Measurements from ENCODE around the gene QKI.
A peak's percentile ranks its signal among the peaks of the same experiment; 100 is the strongest.

The QKI gene

DNA sequence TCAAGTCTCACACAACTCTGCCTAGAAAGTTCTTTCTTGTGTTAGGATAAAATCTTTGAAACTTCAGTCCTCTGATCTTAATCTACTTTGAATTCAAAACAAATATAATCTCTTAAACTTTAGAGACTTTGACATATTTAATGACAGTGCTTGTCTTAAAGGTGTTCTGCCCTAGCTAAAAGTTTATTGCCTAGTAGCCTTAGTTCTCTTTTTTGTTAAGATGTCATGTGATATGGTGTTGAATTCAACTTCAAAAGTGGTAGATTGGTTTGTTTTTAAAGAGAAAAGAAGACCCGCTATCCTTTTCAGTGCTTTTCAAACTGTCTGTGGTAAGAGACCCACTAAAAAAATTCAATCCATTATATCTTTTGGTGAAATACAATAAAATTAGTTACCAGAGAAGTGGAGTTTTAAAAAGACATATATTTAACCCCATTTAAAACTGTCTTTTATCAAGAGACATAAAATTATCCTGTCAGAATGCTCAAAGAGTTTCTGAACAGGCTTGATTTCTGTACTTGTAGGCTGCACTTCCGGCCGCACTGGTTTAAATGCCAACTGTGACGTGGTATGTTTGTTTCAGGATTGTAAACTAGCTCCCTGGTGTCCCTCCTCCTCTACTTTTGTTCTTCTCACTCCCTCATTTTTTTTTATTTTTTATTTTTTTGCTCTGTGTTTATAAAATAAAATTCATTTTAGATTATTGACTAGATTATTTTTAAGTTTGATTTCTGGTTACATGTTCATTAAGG, 76.5 kb downstream of the QKI start:
- no peak for DNase-seq

DNA sequence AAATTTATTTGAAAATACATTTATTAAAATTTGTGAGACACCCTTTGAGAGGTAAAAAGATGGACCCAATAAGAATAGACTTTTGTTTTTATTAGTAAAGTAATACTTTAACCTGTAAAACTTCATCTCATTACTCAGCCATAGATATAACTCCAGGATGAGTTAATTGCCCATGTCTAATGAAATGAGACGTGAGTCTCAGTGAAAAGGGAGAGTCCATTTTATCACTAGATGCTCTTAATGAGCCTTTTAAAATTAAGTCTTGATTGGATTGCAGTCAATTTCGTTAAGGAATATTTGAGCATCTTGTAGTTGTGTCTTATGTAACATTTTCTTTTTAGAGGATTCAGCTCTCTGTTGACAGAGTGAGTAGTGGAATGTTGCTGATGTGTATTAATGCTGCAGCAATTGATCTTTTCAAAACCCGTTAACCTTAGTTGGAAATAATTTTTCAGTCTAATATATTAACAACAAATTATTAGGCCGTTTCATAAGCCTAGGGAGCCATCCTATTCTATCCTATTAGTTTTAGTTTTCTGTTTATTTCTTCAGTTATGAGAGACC, 77.3 kb downstream of the QKI start:
- no peak for DNase-seq

DNA sequence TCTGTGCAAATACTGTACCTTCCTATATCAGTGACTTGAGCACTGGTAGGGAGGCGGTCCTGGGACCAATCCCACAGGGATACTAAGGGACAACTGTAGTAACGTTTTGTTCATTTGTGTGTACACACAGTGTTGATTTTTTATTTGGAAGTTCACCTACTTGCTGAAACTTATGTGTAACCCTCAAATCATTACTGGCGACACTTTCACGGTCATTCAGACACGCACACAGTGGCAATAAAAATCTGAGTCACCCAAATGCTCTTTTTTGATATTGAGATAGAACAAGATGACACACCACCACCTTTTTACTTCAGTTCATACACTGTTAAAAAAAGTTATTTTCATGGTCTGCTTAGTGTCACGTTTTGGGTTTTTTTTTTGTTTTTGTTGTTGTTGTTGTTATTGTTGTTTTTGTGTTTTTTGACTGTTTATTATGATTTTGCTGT, 79.8 kb downstream of the QKI start:
- DNase-seq = no peak

DNA sequence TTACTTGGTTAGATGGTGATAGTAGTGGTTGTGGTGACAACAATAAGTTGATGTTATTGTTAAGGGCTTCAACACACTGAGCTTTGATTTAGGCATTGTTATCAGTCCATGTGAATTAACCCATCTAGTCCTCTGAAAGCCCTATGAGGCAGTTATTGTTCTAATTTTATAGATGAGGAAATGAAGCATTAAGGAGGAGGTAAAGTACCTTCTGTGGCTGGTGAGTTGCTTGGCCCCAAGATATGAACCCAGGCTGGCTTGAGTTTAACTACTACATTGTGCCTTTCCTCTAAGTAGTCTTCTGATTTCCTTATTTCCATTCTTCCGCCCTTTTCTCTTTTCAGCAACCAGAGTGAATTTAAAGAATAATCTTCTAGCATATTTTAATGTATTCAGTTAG, 81.7 kb downstream of the QKI start:
- DNase-seq = no peak

DNA sequence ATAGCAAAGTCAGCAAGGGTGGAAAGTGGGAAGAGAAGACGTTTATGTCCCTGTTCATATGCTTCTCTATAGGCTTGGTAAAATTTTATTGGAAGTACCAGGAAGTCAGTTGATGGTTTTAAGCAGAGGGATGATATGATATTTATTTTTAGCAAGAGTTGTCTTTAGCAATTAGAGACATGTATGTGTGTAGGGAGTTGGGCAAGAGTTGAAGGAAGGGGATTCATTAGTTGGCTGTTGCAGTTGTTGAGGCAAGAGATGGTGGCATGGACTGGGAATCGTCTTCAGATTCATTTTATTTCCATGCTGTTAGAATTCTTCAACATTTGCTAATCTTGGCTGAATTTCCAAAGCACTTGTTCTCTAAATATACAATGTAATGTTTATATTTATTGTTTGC, 85.6 kb downstream of the QKI start:
- no peak for DNase-seq

DNA sequence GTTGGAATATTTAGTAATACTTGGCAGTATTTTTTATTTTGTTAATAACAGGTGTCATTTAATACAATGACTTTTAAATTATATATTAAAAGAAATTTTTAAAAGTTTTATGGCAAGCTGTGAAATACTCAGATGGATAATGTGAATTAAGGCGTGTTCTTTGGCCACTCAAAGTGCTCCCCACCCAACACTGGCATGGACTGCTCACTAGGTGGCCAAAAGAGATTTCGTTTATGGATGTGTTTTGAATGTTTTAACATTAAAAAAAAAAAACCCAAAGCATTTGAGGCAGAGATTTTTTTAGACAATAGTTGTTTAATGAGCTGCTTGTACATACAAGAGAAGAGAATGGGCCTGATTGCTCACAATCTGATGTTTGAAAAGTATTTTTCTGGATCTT, 86.5 kb downstream of the QKI start:
- DNase-seq = no peak

DNA sequence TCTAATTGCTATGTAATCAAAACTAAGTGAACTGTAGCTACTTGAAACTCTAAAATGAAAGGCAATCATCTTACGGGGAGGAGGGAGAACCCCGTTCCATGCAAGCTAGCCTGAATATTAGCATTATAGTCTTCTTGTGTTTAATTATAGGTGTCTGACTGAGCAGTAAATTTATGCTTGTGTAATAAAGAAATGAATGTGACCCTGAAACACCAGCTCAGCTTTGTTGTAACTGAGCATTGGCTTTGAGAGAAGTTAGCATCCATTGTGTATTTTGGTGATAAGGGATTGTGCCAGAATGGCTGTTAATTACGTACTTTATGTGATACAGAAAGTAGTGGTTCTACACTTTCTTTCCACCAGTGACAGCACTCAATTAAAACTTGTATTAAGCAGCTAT, 86.9 kb downstream of the QKI start:
- no peak for DNase-seq

DNA sequence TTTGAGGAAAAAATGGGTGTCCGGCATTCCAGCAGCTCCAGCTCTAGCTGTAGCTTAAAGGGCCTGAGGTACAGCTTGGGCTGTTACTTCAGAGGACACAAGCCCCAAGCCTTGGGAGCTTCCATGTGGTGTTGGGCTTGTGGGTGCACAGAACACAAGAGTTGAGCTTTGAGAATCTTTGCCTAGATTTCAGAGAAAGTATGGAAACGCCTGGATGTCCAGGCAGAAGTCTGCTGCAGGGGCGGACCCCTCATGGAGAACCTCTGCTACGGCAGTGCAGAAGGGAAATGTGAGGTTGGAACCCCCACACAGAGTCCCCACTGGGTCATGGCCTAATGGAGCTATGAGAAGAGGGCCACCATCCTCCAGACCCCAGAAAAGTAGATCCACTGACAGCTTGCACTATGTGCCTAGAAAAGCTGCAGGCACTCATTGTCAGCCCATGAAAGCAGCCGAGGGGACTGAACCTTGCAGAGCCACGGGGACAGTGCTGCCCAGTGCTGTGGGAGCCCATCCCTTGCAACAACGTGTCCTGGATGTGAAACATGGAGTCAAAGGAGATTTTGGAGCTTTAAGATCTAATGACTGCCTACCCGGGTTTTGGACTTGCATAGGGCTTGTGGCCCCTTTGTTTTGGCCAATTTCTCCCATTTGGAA, 90.6 kb downstream of the QKI start:
- DNase-seq = no peak

DNA sequence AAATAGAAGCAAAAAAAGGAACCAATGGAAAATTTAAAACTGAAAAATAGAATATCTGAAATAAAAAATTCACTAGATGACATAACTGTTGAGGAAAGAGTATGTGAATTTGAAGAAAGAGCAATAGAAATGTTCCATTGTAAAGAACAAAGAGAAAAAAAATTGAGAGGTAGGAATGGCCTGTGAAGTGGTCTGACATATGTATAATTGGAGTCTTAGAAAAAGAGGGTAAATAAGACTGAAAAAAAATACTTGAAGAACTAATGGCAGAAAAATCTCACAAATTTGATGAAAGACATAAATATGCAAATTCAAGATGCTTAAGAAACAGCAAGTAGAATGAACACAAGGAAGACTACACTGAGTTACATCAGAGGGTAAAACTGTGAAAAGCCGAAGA, 93.4 kb downstream of the QKI start:
- DNase-seq = no peak

DNA sequence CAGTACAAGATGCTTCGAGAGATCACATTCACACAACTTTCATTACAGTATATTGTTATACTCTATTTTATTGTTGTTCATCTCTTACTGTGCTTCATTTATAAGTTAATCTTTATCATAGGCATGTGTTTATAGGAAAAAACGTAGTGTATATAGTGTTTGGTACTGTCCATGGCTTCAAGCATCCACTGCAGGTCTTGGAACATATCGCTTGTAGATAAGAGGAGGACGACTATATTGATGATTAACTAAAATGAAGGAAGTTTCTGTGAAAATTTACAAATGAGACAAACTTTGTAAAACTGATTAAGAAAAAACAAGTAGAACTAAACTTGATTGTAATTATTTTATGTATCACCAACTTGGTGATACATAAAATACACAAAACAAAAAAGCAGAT, 98.5 kb downstream of the QKI start:
- no peak for DNase-seq

DNA sequence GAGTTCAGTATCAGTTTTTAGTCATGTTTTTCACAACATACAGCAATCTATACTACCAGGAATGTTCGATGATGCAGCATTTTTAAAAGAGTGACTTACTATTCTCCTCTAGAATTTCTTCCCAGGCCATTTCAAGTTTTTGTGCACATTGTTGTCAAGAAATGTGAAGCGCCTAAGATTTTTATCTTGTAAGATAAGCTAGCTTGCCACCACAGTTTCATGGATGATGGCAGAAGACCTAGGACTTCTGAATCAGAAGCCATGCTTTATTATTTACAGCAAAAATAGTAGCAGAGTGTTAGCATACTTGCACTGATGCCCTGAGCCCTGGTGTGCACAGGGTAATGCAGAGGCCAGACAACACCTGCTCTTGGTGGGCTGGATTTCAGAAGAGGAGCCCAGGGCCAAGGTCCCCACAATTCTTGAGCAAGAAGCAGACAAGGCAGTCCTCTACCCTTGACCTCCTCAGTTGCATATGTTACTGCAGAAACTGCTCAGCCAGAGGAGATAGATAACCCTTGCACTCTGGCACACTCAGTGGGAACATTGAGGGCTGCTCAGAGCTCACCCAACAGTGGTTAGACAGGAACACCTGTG, 99.2 kb downstream of the QKI start:
- no peak for DNase-seq

DNA sequence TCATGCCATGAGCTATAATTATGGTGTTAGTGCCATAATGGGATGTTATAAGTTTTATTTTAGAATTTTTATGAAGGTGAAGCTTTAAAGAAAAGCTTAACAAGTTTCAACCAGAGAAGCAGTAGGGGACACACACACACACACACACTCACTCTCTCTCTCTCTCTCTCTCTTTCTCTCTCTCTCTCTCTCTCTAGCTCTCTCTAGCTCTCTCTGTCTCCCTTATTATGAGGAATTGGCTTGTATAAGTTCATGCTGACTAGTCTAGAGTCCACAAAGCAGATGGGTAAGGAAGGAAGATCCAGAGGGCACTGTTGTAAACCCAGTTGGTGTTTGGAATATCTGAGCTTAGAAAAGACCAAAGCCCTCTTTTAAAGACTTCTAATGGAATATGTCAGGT, 102.4 kb downstream of the QKI start:
- no peak for DNase-seq

DNA sequence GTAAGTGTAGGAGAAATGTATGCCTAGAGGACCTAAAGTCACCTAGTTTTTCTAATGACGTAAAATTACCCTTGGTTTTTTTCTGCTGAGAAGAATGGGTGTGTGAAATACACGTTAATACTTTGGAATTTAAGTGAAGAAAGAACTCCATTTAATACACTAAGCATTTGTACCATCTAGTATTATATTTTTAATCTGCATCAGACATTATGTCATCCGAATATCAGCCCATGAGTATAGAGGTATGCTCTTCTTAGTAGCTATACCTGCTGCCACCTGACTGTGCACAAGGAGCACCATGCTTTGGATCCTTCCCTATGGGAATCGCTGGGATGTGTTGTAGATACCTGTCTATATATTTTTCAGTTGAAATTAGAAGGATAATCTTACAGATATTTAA, 106.4 kb downstream of the QKI start:
- DNase-seq = no peak

DNA sequence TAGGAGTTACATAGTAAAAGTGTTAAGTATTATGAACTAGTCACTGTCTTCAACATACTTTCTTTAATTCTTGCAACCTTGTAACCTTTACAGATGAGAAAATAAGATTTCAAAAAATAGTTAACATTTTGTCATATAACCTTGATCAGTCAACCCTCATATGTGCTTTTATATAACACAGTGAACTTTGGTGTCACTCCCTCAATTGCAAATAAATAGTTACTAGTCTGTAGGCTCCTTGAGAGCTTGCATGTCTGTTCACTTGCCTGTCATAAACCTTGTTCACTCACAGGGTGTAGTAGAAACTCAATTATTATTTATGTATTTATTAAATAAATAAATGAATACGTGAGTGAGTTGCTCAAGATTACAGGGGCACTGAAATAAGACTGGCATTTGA, 107.5 kb downstream of the QKI start:
- DNase-seq = no peak

DNA sequence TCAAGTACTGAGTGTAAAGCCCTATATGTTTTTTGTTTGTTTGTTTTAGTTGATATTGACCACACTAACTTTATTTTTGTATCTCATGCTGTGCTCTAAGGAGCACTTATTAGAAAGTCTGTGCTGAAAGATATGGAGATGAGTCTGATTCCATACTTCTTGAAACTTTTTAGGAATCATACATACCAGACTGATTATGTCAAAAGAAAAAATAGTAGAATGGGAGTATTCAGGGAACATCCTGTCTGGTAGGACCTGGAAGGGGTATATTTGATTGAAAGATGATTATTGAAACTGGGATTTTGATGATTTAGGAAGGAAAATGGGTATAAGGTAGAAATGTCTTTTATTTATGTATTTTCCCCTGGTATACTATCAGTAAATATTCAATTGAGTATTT, 111.4 kb downstream of the QKI start:
- no peak for DNase-seq

DNA sequence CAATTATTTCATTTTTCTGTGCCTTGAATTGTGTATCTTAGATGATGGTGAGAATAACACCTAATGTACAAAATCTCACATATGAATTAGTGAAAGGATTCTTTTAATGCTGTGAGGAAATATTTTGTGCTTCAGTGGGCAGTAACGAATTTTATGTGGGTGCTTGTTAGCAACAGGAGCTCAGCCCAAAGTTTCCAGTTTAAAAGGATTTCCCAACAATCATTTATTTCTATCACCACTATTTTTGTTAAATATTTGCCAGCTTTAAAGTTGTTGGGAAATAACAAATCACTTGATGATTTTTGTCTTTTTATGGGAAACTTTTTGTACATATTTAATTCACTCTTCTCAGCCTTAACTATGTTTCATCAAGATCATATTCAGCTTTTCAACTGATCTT, 111.8 kb downstream of the QKI start:
- no peak for DNase-seq

DNA sequence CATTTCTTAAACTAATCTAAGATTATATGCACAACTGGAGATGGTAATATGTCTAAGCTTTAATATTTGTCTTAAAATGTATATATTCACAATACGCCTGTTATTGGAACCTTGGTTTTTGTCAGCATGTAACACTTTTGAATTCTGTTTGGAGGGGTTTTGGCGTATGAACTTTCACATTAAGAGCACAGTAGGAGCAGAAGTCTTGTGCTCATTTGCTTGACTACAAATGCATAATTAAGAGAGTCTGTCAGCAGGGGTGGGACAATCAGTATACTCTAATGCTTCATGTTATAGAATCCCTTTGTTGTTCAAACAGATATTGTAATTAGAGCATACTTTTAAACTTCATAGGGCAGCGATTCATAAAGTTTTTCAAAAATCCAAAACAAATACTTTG, 112.8 kb downstream of the QKI start:
- no peak for DNase-seq

DNA sequence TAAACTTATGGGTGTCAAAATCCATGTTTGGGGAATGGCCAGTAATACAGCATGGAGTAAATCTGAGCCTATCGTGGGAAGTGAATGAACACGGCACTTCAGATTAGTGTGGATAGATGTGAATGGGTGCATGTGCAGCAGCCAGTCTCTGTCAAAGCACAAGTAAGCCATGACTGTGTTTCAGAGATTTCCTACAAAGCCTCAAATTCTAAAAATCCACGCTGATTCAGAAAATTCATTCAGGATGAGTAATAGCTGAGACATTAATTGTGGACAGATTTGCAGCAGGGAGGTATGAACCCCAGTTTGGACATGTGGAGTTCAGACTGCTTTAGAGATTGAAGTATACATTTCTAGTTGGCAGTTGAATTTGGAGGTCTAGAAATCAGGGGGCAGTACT, 115.1 kb downstream of the QKI start:
- no peak for DNase-seq

DNA sequence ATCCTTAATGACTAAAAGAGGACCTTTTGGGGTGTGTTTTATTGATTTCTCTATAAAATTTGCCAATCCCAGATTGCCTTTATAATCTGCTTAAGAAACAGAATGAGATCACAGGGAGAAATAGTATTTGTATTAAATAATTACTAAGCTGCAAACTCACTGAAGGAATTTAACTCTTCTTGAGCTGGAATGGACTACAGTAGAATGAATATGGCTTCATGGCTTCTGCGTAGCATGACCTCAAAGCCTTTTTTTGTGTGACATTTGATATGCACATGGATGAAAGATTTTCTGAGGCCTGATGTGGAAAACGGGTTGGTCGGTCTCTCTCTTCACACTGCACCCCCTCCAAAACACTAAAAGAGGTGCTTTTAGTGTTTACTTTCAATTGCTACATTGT, 115.9 kb downstream of the QKI start:
- no peak for DNase-seq

DNA sequence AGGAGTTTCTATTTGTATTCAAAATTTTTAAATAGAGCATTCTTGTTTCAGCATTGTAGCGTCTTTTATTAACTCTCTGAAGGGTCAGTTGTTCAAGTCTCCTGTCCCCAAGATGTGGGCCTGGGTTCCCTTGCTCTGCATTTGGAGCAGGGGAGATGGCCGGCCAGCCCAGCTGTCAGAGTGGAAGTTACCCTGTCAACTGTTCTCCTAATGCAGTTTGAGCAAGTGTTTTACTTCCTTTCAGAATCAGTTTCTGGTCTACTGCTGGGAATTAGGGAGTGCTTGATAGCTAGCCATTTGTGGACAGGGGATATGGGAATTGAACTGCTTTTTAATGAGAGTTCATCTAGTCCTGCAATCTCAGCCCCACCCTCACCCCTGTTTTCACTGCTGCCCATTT, 116.6 kb downstream of the QKI start:
- DNase-seq = no peak

DNA sequence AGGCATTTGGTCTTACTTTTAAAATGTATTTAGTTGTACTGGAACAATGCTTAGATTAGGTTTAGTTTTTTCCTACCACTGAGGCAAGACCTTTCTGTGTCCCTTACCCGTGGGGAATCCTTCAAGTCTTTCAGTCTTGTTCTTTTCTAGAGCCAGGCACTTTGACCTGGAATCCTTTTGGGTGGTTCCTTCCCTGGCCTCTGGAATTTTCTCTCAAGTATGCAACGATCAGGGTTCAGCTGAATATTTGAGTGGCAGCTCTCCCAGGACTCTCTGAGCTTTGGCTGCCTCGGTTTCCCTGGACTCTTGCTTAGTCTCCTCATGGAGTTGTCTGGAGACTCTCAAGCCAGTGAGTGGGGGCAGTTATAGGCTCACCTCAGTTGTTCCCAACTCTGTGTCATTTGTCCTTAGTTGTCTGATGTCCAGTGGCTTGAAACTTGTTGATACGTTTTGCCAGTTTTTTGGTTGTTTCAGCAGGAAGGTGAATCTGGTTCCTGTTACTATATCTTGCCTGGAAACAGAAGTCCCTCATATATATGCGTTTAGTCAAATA, 118.1 kb downstream of the QKI start:
- no peak for DNase-seq

DNA sequence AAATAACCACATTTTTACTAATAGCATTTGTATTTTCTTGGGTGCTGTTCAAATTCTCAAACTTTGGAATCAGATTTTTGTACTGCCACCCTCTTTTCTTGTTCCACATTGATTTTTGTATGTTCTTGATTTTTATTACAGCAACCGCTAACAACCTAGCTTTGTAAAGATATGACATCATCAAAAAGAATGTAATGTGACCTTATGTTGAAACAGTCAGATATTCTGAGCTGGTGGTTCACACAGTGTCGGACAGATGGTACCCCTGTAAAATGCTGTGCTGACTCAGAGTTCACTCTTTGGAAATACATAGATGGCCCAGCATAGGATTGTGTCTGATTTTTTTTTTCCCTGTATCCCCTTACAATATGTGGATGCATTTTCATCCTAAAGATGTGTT, 118.9 kb downstream of the QKI start:
- DNase-seq = peak; percentile 84

DNA sequence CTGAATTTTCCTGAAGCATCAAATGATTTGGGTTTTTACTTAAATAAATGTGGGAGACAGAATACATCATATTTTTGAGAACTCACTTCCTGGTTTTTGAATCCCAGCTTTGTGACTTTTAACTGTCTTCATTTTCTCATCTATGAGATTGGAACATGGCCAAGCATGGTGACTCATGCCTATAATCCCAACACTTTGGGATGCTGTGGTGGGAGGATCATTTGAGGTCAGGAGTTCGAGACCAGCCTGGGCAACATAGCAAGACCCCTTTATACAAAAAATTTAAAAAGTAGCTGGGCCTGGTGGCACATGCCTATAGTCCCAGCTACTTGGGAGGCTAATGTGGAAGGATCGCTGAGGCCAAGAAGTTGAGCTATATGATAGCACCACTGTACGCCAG, 122.3 kb downstream of the QKI start:
- no peak for DNase-seq

DNA sequence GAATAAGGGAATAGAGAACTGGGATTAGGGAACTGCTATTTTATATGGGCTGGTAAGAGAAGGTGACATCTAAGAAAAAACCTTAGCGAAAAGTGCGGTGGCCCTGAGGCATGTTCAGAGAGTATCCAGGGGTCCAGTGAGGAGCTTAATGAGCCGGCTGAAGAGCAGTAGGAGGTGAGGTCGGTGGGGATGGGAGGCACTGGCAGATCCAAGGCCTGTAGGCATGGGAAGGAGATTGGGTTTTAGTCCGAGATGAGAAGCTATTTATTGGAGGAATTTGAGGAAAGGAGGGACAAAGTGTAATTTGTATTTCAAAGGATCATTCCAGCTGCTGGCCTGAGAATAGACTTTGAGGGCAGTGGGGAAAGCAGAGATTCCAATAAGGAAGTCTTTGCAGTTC, 123.8 kb downstream of the QKI start:
- DNase-seq = no peak
